ENCODE results near the gene CNEP1R1.

DNA sequence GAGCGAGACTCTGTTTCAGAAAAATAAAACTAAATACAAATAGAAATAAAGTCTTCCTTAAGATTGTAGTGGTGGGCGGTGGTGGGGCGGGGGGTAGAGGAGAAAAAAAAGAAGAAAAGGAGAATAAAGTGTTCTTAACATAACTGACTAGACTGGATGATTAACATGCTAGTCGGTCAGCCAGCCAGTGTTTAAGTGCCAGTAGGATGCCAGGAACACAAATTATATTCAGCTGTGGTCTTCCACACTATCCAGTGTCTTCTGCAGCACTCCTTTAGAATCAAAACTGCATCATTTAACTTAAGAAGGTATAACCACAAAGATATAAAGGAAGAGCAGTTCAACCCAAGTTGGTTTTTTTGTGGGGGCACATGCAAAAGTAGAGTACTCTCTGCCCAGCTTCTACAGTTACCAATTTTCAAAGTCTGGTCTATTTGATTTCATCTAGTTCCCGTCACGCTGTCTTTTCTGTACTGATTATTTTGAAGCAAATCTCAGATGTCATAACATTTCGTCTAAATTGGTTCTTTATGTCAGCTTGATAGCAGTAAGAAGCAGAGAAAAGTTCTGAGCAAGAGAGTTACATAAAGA is 56.5 kb downstream of the CNEP1R1 start:
- no peak for TF ChIP-seq SRF (CRISPR knock-in tag; IDR thresholded peaks at IDR 0.05)
- no peak for TF ChIP-seq POU5F1 (IDR thresholded peaks at IDR 0.05; ENCODE audit: borderline replicate concordance, low read depth, low read length, partially characterized antibody)
- TF ChIP-seq KAT7 (CRISPR knock-in tag; IDR thresholded peaks at IDR 0.05; ENCODE audit: borderline replicate concordance): no peak
